HFFc6 (cell line): ENCODE data around the gene TAF12. TPM values are rescaled to one million over a fixed set of nuclear protein-coding genes. Genes with fewer than 3 reads are reported as not detected.
A peak's percentile ranks its signal among the peaks of the same experiment; 100 is the strongest.

Experiments used
- DNase-seq: peaks from one replicate; pipeline ENCODE4 v3.0.0-alpha.2; 2018
- H3K27ac Mint-ChIP-seq: 2 replicates; pipeline ENCODE4 v1.8.0; 2020; ENCODE audit warnings: mild to moderate bottlenecking, mixed read lengths
- H3K27me3 Mint-ChIP-seq: 2 replicates; pipeline ENCODE4 v1.8.0; 2021; ENCODE audit warnings: mild to moderate bottlenecking, moderate library complexity, mixed read lengths; ENCODE audit not compliant: insufficient read depth
- H3K36me3 Mint-ChIP-seq: 2 replicates; pipeline ENCODE4 v1.8.0; 2021; ENCODE audit warnings: low read depth, mixed read lengths
- H3K4me1 Mint-ChIP-seq: 2 replicates; pipeline ENCODE4 v1.8.0; 2020; ENCODE audit warnings: low read depth, mixed read lengths
- H3K4me3 Mint-ChIP-seq: 2 replicates; pipeline ENCODE4 v1.8.0; 2020; ENCODE audit warnings: mild to moderate bottlenecking, moderate library complexity, mixed read lengths
- H3K9me3 Mint-ChIP-seq: 2 replicates; pipeline ENCODE4 v1.8.0; 2020; ENCODE audit warnings: mild to moderate bottlenecking, mixed read lengths
- CTCF ChIP-seq: fragments of 200-600 bp; sonication (generic); IDR thresholded peaks from 2 replicates; pipeline ENCODE4 v1.5.0; 2021; ENCODE audit warnings: antibody characterized with exemption, mild to moderate bottlenecking
- total RNA-seq, 6 experiments: library from RNA; stranded (reverse); fragmentation: NEBNext Ultra II Directional; extraction: Animal tissue kit (Norgen Biotek cat#: 25700); gene quantifications; 2 replicates in 1 of 6; 3 replicates in 5 of 6; pipeline ENCODE4 v1.2.3, GENCODE V29; 2021

TAF12 gene
- total RNA-seq, 6 experiments from 2014 or later, result 32.0 to 40.7 (median 35.9) TPM

- no peak for TF ChIP-seq CTCF
- H3K27me3 Mint-ChIP-seq, result no peaks in the 10 kb centered on the region
- H3K27ac Mint-ChIP-seq, result no peak overlapping the region
- DNase-seq, result no peak
- peaks cover 27% of the 10 kb centered on the region for H3K4me1 Mint-ChIP-seq
- peaks cover 7% of the 10 kb centered on the region for H3K36me3 Mint-ChIP-seq
- H3K4me3 Mint-ChIP-seq, result no peak overlapping the region
- H3K9me3 Mint-ChIP-seq, result no peaks in the 10 kb centered on the region
Measured at GRCh38 chr1:28671254-28671780, 28.4 kb upstream of the TAF12 start.

GRCh38 chr1:28668956-28669723 lies 26.3 kb upstream of the TAF12 start:
- peak overlapping the region; percentile 97 for H3K27ac Mint-ChIP-seq
- no peaks in the 10 kb centered on the region; the same call in 1 of the 2 replicates for H3K27me3 Mint-ChIP-seq
- peak overlapping the region; percentile 98 for H3K4me3 Mint-ChIP-seq
- peaks cover 20% of the 10 kb centered on the region for H3K4me1 Mint-ChIP-seq
- peak; percentile 16 for DNase-seq
- no peaks in the 10 kb centered on the region for H3K9me3 Mint-ChIP-seq
- no peak for TF ChIP-seq CTCF
- H3K36me3 Mint-ChIP-seq, result peaks cover 7% of the 10 kb centered on the region

- peak; percentile 68 for DNase-seq
- Mint-ChIP-seq H3K4me1 (peaks cover 24% of the 10 kb centered on the region), H3K27ac (peak within 1 kb of the TSS; percentile 97), H3K9me3 (no peaks in the 10 kb centered on the region), H3K36me3 (peaks cover 7% of the 10 kb centered on the region), H3K27me3 (no peaks in the 10 kb centered on the region; the same call in 1 of the 2 replicates), H3K4me3 (peak within 1 kb of the TSS; percentile 98)
- TF ChIP-seq CTCF, result no peak
Measured at GRCh38 chr1:28668191-28668955, 25.5 kb upstream of the TAF12 start, which contains the start of gene GMEB1. TSS of gene GMEB1 (plus strand) at chr1:28668784. CDS start at chr1:28683613, 14,829 bp downstream.

GRCh38 chr1:28666806-28667205 lies 23.9 kb upstream of the TAF12 start:
- no peak for DNase-seq
- no peak overlapping the region for H3K27ac Mint-ChIP-seq
- no peaks in the 10 kb centered on the region; the same call in 1 of the 2 replicates for H3K27me3 Mint-ChIP-seq
- H3K4me3 Mint-ChIP-seq, result no peak overlapping the region
- no peaks in the 10 kb centered on the region for H3K9me3 Mint-ChIP-seq
- no peak for TF ChIP-seq CTCF
- peaks cover 7% of the 10 kb centered on the region for H3K36me3 Mint-ChIP-seq
- H3K4me1 Mint-ChIP-seq, result peaks cover 24% of the 10 kb centered on the region

GRCh38 chr1:28663871-28664470 lies 21.1 kb upstream of the TAF12 start:
- TF ChIP-seq CTCF, result no peak
- Mint-ChIP-seq H3K27ac (no peak overlapping the region), H3K9me3 (no peaks in the 10 kb centered on the region), H3K4me1 (peaks cover 16% of the 10 kb centered on the region), H3K4me3 (no peak overlapping the region), H3K36me3 (no peaks in the 10 kb centered on the region), H3K27me3 (no peaks in the 10 kb centered on the region; the same call in 1 of the 2 replicates)
- DNase-seq, result no peak
